DND-41 (cell line): Measurements from ENCODE around the gene PFDN6.

Experiments
- CTCF ChIP-seq: IDR thresholded peaks from 2 replicates; pipeline ENCODE4 v1.5.1; 2012; ENCODE audit warnings: borderline replicate concordance, low read length, moderate library complexity, mild to moderate bottlenecking; ENCODE audit not compliant: poor library complexity, severe bottlenecking; ENCODE audit errors: extremely low read depth
- EZH2 ChIP-seq: IDR thresholded peaks from 3 replicates; pipeline ENCODE4 v1.6.1; 2012; ENCODE audit warnings: borderline replicate concordance, low read depth, mild to moderate bottlenecking, moderate library complexity, low read length, inconsistent platforms; ENCODE audit not compliant: severe bottlenecking

GRCh38 chr6:33330736-33331135 lies 41.3 kb downstream of the PFDN6 start:
- no peak for TF ChIP-seq EZH2
- no peak for TF ChIP-seq CTCF
